H1 (cell line): ENCODE measurements around the gene SPATA25. TPM values are rescaled to one million over a fixed set of nuclear protein-coding genes. Genes with fewer than 3 reads are reported as not detected.

Source experiments
- KDM1A ChIP-seq: fragments of 200-600, 300-600 bp; sonication (generic); IDR thresholded peaks from 2 replicates; pipeline ENCODE4 v1.7.1; 2016; ENCODE audit warnings: mild to moderate bottlenecking, low read length, borderline replicate concordance
- POLR2A ChIP-seq, 2 experiments: IDR thresholded peaks; 1 replicate in 1 of 2; 2 replicates in 1 of 2; pipeline ENCODE4 v1.6.1; 2011; ENCODE audit warnings: low read depth in 2 of 2, low read length in 2 of 2, mild to moderate bottlenecking in 2 of 2; ENCODE audit errors: control extremely low read depth in 1 of 2
- SAP30 ChIP-seq: fragments of 300-600 bp; sonication (generic); IDR thresholded peaks from 2 replicates; pipeline ENCODE4 v1.7.1; 2012; ENCODE audit warnings: low read length, moderate library complexity, mild to moderate bottlenecking, inconsistent platforms; ENCODE audit not compliant: insufficient read depth, insufficient replicate concordance
- polyA plus RNA-seq, 7 experiments: library from polyadenylated mRNA; depleted of rRNA in 3 of 7; stranded (reverse) in 5 of 7; unstranded in 2 of 7; fragments of >200 nt in 5 of 7; fragments of 200-250 nt in 2 of 7; gene quantifications; 1 replicate in 5 of 7; 2 replicates in 1 of 7; 4 replicates in 1 of 7; pipeline versions ENCODE4 v1.2.1 to v1.2.3, GENCODE V29; 2011 to 2013; ENCODE audit warnings: missing spikeins in 2 of 7, mixed read lengths in 2 of 7
- total RNA-seq: library from RNA; stranded (reverse); fragmentation: NEBNext Ultra II Directional; extraction: Animal tissue kit (Norgen Biotek cat#: 25700); gene quantifications from 2 replicates; pipeline ENCODE4 v1.2.1, GENCODE V29; 2021
- TF ChIP-seq, protein P1 (sequence below): IDR thresholded peaks from 2 replicates; pipeline ENCODE4 v1.6.1; 2011; ENCODE audit warnings: low read depth, mild to moderate bottlenecking, low read length; ENCODE audit not compliant: insufficient read depth

The SPATA25 gene
- total and polyA plus RNA-seq, 2 of the 8 experiments (the other 6 are each of a cell fraction or from before 2014, with no cell fraction given): 2.0 to 3.0 TPM

DNA sequence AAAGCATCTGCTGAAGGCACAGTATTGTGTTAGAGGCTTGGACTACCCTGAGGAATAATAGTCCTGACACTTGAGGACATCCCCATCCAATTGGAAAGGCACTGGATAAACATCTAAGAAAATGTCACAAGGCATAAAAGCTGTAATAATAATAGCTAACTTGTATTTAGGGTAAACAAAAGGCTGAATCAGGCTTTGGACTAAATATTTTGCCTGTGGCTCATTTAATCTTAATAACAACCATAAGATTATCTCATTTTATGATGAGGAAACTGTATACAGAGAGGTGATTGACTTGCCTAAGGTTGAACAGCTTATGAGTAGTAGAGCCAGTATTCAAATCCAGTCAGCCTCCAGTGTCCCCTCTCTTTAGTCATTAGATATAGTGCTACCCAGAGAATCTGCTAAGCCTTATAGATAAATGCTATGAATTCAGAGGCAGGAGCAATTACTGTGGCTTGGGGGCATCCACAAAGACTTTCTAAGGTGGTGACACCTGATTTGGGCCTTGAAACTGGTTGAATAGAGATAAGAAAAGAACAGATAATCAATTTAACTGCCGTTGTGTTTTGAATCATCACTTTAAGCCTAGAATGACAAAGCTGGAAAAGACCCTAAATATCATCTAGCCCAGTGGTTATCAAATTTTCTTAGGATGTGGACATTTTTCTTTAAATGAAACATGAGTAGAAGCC, 13.9 kb downstream of the SPATA25 start (continued):
- no peak for TF ChIP-seq POLR2A (IDR thresholded peaks at IDR 0.05; ENCODE audit: control extremely low read depth in 1 of 2, low read depth in 2 of 2, low read length in 2 of 2)
- TF ChIP-seq KDM1A: no peak
- TF ChIP-seq, protein P1, sequence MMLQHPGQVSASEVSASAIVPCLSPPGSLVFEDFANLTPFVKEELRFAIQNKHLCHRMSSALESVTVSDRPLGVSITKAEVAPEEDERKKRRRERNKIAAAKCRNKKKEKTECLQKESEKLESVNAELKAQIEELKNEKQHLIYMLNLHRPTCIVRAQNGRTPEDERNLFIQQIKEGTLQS: no peak
- TF ChIP-seq SAP30: no peak
